ENCODE measurements around the gene PARD6A.

GRCh38 chr16:67683767-67684166 lies 23.0 kb downstream of the PARD6A start:
- TF ChIP-seq CTCF (conservative IDR thresholded peaks at IDR 0.05) = no peak
- no peak for TF ChIP-seq EZH2 (IDR thresholded peaks at IDR 0.05; ENCODE audit: low read depth)
